GM21737 (cell line): Measurements from ENCODE around the gene SLC5A3.

ENCODE experiments used
- ATAC-seq: cut with Tn5 transposase; IDR thresholded peaks from one replicate; pipeline ENCODE4 v1.9.1; 2021; ENCODE audit warnings: mild to moderate bottlenecking, moderate library complexity; ENCODE audit not compliant: unreplicated experiment

The SLC5A3 gene

DNA sequence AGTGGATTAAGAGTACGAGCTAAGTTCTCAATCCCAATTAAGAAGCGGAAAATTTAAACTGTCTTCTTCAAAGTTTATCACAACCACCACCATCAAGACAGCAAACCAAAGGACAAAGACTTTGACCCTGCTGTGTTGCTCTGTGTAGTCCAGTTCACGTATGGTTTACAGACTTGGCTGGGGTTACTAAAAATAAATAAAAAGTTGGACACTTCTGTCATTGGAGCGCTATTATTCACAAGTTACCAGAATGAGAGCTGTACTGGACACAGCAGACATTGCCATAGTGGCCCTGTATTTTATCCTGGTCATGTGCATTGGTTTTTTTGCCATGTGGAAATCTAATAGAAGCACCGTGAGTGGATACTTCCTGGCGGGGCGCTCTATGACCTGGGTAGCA lies 21.6 kb downstream of the SLC5A3 start:
- ATAC-seq: no peak

DNA sequence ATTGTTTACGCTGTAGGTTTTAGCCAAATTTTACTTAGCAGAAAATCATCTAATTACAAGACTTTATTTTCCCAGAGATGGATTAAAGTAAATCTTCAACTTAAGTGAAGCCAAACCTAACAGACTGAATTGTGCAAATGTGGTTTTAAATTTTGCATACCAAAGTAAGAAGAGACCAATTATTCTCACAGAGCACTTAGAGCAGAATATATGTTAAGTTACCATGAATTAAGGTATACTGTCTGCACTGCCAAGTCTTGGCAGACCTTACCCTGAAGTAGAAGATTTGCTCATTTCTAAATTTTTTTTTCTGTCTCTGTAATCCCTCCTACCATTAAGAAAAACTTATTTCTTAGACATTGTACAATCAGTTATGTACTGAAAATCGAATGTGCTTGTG lies 24.1 kb downstream of the SLC5A3 start:
- ATAC-seq: no peak

DNA sequence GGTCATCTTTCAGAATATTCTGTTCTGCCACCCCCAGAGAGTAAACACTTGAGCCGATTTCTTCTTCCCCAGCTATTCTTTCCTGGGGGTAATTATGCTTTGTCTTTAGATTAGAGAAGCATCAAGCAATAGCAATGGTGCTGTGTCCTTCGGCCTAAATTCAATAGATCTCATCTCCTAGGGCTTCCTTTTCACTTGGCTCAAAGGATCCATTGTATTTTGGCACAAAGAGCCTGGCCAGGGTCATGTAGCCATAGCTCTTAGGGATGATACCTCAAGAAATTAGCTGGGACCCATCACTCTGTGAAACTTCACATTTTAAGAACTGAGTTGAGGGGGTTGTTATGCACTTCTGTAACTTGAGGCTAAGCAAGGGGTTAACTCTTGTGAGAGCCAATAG lies 27.0 kb downstream of the SLC5A3 start:
- ATAC-seq: no peak

DNA sequence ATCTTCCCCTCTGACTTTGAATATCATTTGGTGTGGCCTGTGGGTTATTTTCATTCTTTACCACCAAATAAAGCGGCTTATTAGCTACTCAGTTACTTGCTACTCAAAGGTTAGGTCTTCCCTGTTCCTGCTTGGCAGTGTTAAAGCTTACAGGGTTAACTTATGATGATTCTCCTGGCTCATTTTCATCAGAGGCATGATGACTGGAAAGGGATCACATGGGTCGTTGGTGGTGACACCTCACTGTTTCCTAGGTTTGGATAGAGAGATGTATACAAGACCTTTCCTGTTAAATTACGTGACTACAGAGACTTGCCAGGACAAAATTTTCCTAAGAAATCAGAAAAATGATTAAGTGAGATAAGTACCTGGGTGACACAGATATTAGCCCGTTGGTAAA lies 27.4 kb downstream of the SLC5A3 start:
- no peak for ATAC-seq

GRCh38 chr21:34105947-34106541 lies 32.7 kb downstream of the SLC5A3 start:
- no peak for ATAC-seq

DNA sequence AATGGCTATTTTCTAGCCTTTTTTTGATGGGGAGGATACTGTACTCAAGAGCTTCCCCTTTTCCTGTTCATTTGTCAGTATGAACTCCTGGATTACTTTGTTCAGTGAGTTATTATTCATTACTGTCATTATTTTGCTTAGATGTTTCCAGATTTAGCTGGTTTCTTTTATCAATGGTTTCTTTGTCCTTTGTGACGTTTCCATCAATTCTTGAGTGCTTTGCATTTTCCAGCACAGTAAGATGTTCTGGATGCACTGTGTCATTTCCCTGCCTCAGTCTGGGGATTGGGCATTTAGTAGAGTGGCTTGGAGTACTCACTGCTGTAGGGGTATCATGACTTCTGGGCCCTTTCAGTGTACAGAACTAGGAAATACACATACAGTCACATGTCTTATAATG lies 34.2 kb downstream of the SLC5A3 start:
- no peak for ATAC-seq

GRCh38 chr21:34109075-34109474 lies 35.7 kb downstream of the SLC5A3 start:
- ATAC-seq: no peak

DNA sequence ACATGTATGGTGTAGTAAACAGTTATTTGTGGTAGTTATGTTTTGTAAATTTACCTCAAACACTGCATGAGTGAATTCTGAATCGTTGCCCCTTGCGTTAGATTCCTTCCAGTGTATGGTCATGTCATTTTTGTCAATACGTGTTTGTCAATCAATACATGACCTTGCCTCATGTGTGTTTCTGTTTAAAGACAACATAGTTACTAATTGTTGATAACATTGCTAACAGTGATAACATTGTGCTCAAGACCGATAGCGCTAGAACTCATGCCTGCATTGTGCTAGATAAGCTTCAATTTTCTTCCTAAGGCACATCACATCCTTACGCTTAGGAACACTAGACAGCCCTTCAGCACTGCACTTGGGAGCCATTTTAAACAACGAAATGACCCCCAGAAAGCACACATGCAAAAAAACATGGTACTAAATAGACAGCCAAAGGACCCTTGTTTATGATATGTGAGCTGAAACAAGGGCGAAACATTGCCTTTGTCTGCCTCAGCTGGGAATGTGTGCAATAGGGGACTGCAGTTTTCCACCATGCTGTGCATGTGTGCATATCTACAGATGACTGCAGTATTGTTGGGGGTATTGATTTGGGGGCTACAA lies 37.3 kb downstream of the SLC5A3 start:
- ATAC-seq: no peak

GRCh38 chr21:34112316-34113033 lies 39.1 kb downstream of the SLC5A3 start:
- ATAC-seq: no peak

GRCh38 chr21:34113842-34114241 lies 40.5 kb downstream of the SLC5A3 start:
- ATAC-seq: no peak

DNA sequence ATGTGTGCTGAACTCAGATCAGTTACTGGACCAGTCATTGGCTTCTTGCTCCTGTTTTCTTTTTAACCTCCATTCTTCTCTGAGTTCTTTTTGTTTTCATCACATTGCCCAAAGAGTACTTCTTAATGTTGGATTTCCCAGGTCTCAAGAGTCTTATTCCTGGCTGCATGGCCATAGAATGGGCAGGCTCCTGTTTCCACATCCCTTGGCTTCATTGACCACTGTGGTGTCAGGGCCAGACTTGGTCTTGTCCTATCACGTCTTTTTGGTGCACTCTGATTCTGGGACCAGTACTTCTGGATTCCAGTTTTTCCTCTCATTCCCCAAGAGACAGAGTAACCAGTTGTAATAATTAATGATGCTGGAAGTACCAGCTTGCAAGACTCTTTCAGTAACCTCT lies 41.8 kb downstream of the SLC5A3 start:
- ATAC-seq: no peak

DNA sequence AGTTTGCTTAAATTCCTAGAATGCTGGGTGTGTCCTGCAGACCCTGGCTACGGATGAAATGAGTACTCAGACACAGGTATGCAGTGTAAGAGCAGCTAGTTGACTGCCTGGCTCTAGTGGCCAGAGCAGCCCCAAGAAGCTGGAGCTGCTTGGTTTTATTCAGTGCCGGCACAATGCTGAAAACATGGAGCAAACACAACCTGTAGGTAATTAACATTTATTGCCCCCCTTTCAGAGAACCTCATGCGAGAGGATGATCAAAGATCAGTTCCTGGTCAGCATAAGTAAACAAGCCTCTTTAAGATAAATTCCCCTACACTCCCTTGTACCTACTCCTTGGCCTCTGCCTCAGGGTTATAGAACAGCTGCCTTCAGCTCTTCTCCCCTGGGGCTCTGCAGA lies 43.2 kb downstream of the SLC5A3 start:
- ATAC-seq: no peak

- ATAC-seq: no peak
Measured at GRCh38 chr21:34120867-34121266, 47.5 kb downstream of the SLC5A3 start.

GRCh38 chr21:34122047-34122446 lies 48.7 kb downstream of the SLC5A3 start:
- ATAC-seq: no peak
